Neural crest cell (in vitro differentiated cells): ENCODE data around the gene AFAP1L2. TPM values are rescaled to one million over a fixed set of nuclear protein-coding genes. Genes with fewer than 3 reads are reported as not detected.
A peak's percentile ranks its signal among the peaks of the same experiment; 100 is the strongest.

Source experiments
- DNase-seq: peaks from one replicate; pipeline ENCODE4 v3.0.0; 2021; ENCODE audit warnings: low read depth, mixed read lengths, low spot score
- H3K27ac Mint-ChIP-seq: one replicate; pipeline ENCODE4 v1.8.0; 2021; ENCODE audit warnings: mild to moderate bottlenecking, mixed read lengths; ENCODE audit not compliant: unreplicated experiment
- H3K27me3 Mint-ChIP-seq: 2 replicates; pipeline ENCODE4 v1.8.0; 2021; ENCODE audit warnings: low read depth, mild to moderate bottlenecking, mixed read lengths
- H3K36me3 Mint-ChIP-seq: 2 replicates; pipeline ENCODE4 v1.8.0; 2021; ENCODE audit warnings: low read depth, mild to moderate bottlenecking, mixed read lengths
- H3K4me1 Mint-ChIP-seq: 2 replicates; pipeline ENCODE4 v1.8.0; 2021; ENCODE audit warnings: mixed read lengths
- H3K4me3 Mint-ChIP-seq: one replicate; pipeline ENCODE4 v1.8.0; 2021; ENCODE audit warnings: mild to moderate bottlenecking, mixed read lengths
- H3K9me3 Mint-ChIP-seq: 2 replicates; pipeline ENCODE4 v1.8.0; 2021; ENCODE audit warnings: mixed read lengths
- total RNA-seq: library from RNA; stranded (reverse); gene quantifications from 2 replicates; pipeline ENCODE4 v1.2.1, GENCODE V29; 2021
- TF ChIP-seq, protein P1 (sequence below): fragments of 200-600 bp; sonication (generic); conservative IDR thresholded peaks from 2 replicates; pipeline ENCODE4 v1.5.0; 2021; ENCODE audit warnings: antibody characterized with exemption, mild to moderate bottlenecking

AFAP1L2 gene
- total RNA-seq, 1 donor from 2014 or later = 72.1 TPM

DNA sequence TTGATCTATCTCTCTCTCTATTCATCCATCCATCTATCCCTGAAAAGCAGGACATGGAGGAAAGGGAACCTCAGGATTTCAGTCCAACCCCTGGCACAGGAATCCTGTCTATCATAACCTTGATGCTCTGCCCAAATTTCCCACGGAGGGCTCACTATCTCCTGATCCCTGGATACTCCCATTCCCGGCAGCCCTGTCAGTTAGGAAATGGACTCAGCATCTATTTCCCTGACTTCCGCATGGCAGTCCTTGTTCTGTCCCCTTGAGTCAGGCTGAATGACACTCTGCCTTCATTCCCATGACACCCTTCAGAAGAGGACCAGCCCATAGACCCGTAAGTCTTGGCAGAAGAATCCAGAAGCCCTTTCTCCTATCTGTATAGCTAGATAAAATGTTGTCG, 87.6 kb downstream of the AFAP1L2 start:
- TF ChIP-seq, protein P1, sequence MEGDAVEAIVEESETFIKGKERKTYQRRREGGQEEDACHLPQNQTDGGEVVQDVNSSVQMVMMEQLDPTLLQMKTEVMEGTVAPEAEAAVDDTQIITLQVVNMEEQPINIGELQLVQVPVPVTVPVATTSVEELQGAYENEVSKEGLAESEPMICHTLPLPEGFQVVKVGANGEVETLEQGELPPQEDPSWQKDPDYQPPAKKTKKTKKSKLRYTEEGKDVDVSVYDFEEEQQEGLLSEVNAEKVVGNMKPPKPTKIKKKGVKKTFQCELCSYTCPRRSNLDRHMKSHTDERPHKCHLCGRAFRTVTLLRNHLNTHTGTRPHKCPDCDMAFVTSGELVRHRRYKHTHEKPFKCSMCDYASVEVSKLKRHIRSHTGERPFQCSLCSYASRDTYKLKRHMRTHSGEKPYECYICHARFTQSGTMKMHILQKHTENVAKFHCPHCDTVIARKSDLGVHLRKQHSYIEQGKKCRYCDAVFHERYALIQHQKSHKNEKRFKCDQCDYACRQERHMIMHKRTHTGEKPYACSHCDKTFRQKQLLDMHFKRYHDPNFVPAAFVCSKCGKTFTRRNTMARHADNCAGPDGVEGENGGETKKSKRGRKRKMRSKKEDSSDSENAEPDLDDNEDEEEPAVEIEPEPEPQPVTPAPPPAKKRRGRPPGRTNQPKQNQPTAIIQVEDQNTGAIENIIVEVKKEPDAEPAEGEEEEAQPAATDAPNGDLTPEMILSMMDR = no peak
- Mint-ChIP-seq H3K9me3 (no peaks in the 10 kb centered on the region), H3K4me1 (peaks cover 22% of the 10 kb centered on the region), H3K27me3 (no peaks in the 10 kb centered on the region), H3K36me3 (peaks cover 7% of the 10 kb centered on the region), H3K27ac (peak overlapping the region; percentile 37), H3K4me3 (no peak overlapping the region)
- no peak for DNase-seq

DNA sequence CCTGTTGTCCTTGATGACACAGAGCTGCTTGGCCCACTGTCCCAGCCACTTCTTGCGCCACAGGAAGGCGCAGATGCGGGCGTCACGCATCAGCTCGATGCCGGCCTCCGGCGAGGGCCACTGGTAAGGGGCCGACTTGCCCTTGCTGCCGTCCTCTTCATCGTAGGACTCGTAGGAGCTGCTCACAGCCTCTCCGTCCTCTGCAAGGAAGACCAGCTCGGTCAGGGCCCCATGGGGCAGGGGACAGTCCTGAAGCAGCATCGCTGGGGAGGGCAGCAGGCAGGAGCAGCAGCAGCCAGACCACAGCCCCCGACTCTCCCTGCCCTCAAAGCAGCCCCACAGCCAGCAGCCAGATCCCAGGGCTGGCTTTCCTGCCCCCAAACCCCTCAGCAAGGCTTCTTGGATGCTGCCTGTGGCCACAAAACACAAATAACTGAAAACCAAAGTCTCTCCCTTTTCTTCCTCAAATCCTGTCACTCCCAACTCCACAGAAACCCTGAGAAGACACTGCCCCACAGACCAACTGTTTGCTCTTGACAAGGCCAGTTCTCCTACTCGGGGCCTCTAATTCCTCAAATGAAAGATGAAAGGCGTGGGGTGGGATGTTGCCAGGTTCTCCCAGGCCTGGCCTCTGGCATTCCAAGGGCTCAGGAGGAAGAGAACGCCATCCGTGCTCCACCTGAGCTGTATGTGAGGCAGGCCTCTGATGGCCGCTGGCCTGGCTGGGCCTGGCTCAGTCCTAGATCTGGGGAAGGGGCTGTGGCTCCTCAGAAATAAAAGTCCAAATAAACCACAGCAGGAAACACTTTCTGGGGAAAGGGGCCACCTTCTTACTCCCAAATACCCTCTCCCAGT, 88.5 kb downstream of the AFAP1L2 start:
- Mint-ChIP-seq H3K4me3 (no peak overlapping the region), H3K36me3 (peaks cover 4% of the 10 kb centered on the region), H3K9me3 (no peaks in the 10 kb centered on the region), H3K27ac (peak overlapping the region; percentile 37), H3K27me3 (no peaks in the 10 kb centered on the region), H3K4me1 (peaks cover 32% of the 10 kb centered on the region)
- TF ChIP-seq, protein P1 = no peak
- DNase-seq = no peak

DNA sequence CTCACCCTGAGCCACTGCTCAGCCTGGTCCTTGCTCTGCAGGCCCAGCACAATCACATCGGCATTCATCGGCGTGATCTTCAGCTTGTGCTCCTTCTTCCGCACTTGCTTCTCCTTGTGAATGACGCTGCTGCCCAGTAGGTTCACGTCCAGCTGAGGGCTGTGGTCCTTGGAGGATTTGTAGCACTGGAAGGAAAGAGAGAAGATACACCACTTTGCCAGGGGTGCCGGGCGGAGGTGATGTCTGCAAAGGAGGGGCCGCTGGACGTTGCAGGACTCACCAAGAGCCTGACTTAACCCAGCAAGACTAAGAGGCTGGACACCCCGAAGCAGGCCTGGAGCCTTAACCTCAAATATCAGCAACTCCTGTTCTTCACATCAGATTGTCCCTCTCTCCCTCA, 90.4 kb downstream of the AFAP1L2 start:
- Mint-ChIP-seq H3K4me1 (peaks cover 44% of the 10 kb centered on the region), H3K36me3 (no peaks in the 10 kb centered on the region), H3K27me3 (no peaks in the 10 kb centered on the region), H3K27ac (no peak overlapping the region), H3K9me3 (no peaks in the 10 kb centered on the region), H3K4me3 (no peak overlapping the region)
- DNase-seq = no peak
- TF ChIP-seq, protein P1 = no peak

DNA sequence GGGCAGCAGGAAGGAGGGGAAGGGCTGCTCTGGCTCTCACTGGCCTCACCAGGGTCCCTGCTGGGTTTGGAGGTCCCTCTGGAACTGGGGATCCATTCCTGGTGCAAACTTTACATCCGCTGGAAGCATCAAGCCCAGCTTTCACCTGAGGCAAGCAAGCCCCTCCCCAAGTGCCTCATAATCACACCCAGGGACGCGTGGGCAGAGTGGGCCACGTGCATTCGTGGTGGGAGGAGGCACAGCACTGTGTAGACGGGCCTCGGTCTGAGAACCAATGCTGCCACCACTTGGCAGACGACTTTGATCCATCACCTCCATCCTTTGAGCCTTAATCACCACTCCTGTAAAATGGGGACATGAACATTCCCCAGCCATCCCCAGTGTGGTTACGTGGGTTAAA, 91.2 kb downstream of the AFAP1L2 start:
- peaks cover 52% of the 10 kb centered on the region for H3K4me1 Mint-ChIP-seq
- no peaks in the 10 kb centered on the region for H3K27me3 Mint-ChIP-seq
- H3K9me3 Mint-ChIP-seq = no peaks in the 10 kb centered on the region
- TF ChIP-seq, protein P1 = no peak
- H3K27ac Mint-ChIP-seq = no peak overlapping the region
- no peaks in the 10 kb centered on the region for H3K36me3 Mint-ChIP-seq
- no peak overlapping the region for H3K4me3 Mint-ChIP-seq
- no peak for DNase-seq

DNA sequence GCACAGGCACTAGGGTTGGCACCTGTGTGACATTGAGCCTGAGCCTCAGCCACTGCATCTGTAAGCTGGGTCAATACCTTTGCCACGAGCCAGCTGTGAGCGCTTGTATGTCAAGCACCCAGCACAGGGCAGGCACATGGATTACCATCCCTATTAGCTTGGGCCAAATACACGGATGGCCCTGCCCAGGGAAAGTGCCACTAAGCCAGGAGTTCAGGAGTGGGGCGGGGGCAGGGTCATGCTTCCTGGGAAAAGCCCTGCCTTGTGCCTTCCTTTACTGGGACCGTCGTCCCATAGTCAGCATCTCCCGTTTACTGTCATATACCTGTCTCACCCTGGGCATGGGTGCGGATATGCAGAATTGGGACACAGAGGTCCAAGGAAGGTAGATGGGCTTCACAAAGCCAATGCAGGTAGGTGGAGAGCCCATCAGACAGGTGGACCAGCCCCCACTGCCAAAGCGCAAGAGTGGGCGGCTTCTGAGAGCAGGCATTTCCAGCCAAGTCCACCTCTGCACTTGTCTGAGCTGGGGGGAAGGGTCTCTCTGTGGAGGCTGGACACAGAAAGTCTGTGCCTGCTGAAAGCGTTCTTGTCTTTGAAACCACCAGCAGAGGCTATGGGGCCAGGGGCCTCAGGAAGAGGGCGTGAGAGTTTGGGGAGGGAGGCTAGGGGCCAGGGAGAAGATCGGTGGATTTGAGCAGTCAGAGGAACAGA, 92.6 kb downstream of the AFAP1L2 start:
- TF ChIP-seq, protein P1 = no peak
- Mint-ChIP-seq H3K27me3 (peaks cover 3% of the 10 kb centered on the region), H3K4me3 (peak overlapping the region; percentile 58), H3K4me1 (peaks cover 58% of the 10 kb centered on the region), H3K9me3 (no peaks in the 10 kb centered on the region), H3K27ac (peak overlapping the region; percentile 83), H3K36me3 (no peaks in the 10 kb centered on the region)
- no peak for DNase-seq
